GM13977 (cell line): ENCODE data around the gene MVB12A.

Source experiments
- DNase-seq: peaks from one replicate; pipeline ENCODE4 v3.0.0; 2012; ENCODE audit warnings: low spot score
- CTCF ChIP-seq: IDR thresholded peaks from 2 replicates; pipeline ENCODE4 v1.5.1; 2012; ENCODE audit warnings: mild to moderate bottlenecking, control low read depth; ENCODE audit not compliant: insufficient read depth; ENCODE audit errors: extremely low read depth, missing control alignments
- in situ Hi-C: fragments of 300-500 bp; cut with MboI; formaldehyde crosslinking; loops from one replicate; pipeline ENCODE4 v1.12.0; 2022; ENCODE audit warnings: low sequenced_read_pairs, low pct_unique_long_range_greater_than_20kb, mixed read lengths, inconsistent platforms; ENCODE audit not compliant: unreplicated experiment

MVB12A gene

DNA sequence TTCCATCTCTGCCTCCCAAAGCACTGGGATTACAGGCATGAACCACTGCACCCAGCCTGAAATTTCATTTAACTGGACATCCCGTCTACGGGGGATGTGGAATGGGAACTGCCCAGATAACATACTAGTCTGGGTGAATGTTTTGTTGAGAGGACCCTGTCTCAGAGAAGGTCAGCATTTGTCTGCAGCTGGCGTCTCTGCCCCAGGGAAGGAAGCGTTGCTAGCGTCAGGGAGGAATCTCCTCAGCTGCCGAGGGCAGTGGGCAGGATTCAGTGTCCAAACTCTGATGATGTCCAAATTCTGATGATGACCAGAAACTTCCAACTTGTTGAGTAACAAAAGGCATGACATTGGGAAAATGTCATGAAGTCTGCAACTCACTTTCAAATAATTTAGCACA is 37.8 kb downstream of the MVB12A start:
- no peak for TF ChIP-seq CTCF
- no peak for DNase-seq
- in situ Hi-C loops = no loop called here

DNA sequence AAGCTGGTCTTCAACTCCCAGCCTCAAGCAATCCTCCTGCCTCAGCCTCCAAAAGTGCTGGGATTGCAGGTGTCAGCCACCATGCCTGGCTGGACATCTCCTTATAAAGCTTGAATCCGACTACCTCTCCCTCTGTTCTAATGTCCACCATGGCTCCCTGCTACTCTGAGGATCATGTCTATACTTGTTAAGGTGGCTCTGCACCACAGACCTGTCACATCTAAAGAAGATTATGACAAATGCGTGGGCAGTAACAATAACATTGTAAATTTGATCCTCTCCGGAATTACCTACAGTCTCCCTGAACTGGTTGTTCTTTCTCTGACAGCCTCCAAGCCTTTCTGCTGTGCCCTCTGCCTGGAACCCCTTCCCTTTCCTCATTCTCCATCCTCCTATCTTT is 39.1 kb downstream of the MVB12A start:
- no peak for TF ChIP-seq CTCF
- in situ Hi-C loops = no loop called here
- DNase-seq = no peak

DNA sequence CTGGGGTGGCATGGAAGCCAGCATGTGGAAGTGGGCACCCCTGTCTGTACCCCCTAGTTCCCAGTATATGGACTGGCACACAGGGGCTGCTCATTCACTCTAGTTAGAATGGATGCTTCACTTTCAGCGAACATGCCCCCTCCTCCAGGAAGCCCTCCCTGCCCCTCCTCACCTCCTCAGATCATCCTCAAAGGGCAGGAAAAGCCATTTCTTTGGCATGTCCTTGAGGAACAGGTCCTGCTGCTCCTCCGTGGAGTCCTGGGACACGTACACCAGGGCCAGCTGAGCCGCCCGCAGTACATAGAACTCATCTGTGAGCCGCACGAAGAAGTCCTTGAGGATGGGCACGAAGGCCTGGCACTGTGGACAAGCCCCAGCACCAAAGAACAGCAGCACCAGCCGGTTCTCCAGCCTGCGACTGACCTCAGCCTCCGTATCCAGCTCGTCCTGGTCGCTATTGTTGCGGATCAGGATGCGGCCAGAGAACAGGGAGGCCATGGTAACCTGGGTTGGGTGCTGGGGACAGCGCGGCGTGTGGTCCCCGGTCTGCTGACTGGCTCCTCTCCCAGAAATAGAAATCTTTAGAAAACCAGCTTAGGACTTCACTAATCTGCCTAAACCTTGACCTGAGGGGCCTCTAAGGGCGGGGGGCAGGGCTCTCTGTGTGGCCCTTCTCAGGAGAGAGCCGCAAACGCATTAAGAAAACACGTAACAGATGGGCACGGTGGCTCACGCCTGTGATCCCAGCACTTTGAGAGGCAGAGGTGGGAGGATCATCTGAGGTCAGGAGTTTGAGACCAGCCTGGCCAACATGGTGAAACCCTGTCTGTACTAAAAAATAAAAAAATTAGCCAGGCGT is 40.8 kb downstream of the MVB12A start, which contains the start of gene NXNL1:
NXNL1 (minus strand) TSS at position 555 of the 859 bp plus-strand sequence; CDS start at position 498, 57 bp downstream.
- no peak for TF ChIP-seq CTCF
- DNase-seq = no peak
- in situ Hi-C loops = no loop called here

- DNase-seq = no peak
- in situ Hi-C loops = no loop called here
- TF ChIP-seq CTCF = peak; percentile 6
These were observed 46.6 kb downstream of the MVB12A start for GRCh38 chr19:17466487-17466850.

- in situ Hi-C loops = no loop called here
- TF ChIP-seq CTCF = no peak
These were observed 47.8 kb downstream of the MVB12A start for GRCh38 chr19:17467471-17468301.

GRCh38 chr19:17468302-17469091 is 48.6 kb downstream of the MVB12A start:
- TF ChIP-seq CTCF = no peak
- in situ Hi-C loops = no loop called here
- DNase-seq = no peak

More at GRCh38 chr19:17467471-17468301, 47.8 kb downstream of the MVB12A start:
- no peak for DNase-seq
